Measurements from ENCODE around the gene ZDHHC22.

The ZDHHC22 gene

GRCh38 chr14:77128414-77128891 lies 13.1 kb downstream of the ZDHHC22 start:
- H3K36me3 ChIP-seq (ENCODE audit: control insufficient read depth in 2 of 2, insufficient read depth in 1 of 2, low read length in 2 of 2), result no peaks in the 10 kb centered on the region
- H3K9me3 ChIP-seq (ENCODE audit: control insufficient read depth, insufficient read depth, low read depth, low read length), result no peaks in the 10 kb centered on the region
- no peaks in the 10 kb centered on the region; the same call in 1 of the 2 replicates for H3K4me1 ChIP-seq (ENCODE audit: control insufficient read depth, insufficient read depth, low read length)
- H3K27ac ChIP-seq (ENCODE audit: extremely low read depth, low read depth, low read length), result no peak overlapping the region
- POLR2A ChIA-PET, result no interaction called here
- TF ChIP-seq ZNF391 (tag by site-specific recombination; IDR thresholded peaks at IDR 0.05; ENCODE audit: borderline replicate concordance, low read depth) (no peak), ZNF394 (tag by site-specific recombination; IDR thresholded peaks at IDR 0.05; ENCODE audit: borderline replicate concordance) (peak; percentile 55; the same call in 1 of the 2 replicates), ZNF2 (tag by site-specific recombination; IDR thresholded peaks at IDR 0.05) (no peak), PRDM10 (tag by site-specific recombination; IDR thresholded peaks at IDR 0.05) (peak; percentile 76), ZNF202 (tag by site-specific recombination; IDR thresholded peaks at IDR 0.05; ENCODE audit: borderline replicate concordance) (no peak), ZSCAN5A (tag by site-specific recombination; IDR thresholded peaks at IDR 0.05) (no peak), SETDB1 (IDR thresholded peaks at IDR 0.05; ENCODE audit: insufficient read length, low read length) (no peak), REPIN1 (tag by site-specific recombination; IDR thresholded peaks at IDR 0.05; ENCODE audit: low read depth) (no peak), HOXD13 (CRISPR knock-in tag; IDR thresholded peaks at IDR 0.05; ENCODE audit: borderline replicate concordance) (no peak), PBX3 (CRISPR knock-in tag; IDR thresholded peaks at IDR 0.05) (no peak), GLIS2 (tag by site-specific recombination; IDR thresholded peaks at IDR 0.05) (no peak), ZNF776 (tag by site-specific recombination; IDR thresholded peaks at IDR 0.05; ENCODE audit: borderline replicate concordance) (no peak)
- CTCF ChIA-PET, result interaction anchor here (0.5 to 1.6 kb wide), 3 partner anchors 23 to 278 kb away, joined by 3 to 7 read pairs (median 3); no protein-coding TSS in a partner anchor
- H3K4me3 ChIP-seq (ENCODE audit: low read depth, low read length), result no peak overlapping the region

- peaks cover 0 to under 1% of the 10 kb centered on the region in 2 experiments; a peak in 1 of 3 replicates for H3K36me3 ChIP-seq (ENCODE audit: control insufficient read depth in 2 of 2, insufficient read depth in 1 of 2, low read length in 2 of 2)
- no peak overlapping the region for H3K27ac ChIP-seq (ENCODE audit: extremely low read depth, low read depth, low read length)
- no peaks in the 10 kb centered on the region; the same call in 1 of the 2 replicates for H3K4me1 ChIP-seq (ENCODE audit: control insufficient read depth, insufficient read depth, low read length)
- no peak overlapping the region for H3K4me3 ChIP-seq (ENCODE audit: low read depth, low read length)
- POLR2A ChIA-PET, result no interaction called here
- H3K9me3 ChIP-seq (ENCODE audit: control insufficient read depth, insufficient read depth, low read depth, low read length), result no peaks in the 10 kb centered on the region
- CTCF ChIA-PET, result interaction anchor here (0.7 to 1.6 kb wide), 8 partner anchors 13 to 258 kb away, joined by 3 to 4 read pairs (median 3); no protein-coding TSS in a partner anchor
- TF ChIP-seq ZBTB17 (tag by site-specific recombination; IDR thresholded peaks at IDR 0.05), result no peak
- TF ChIP-seq ZNF354C (tag by site-specific recombination; IDR thresholded peaks at IDR 0.05; ENCODE audit: borderline replicate concordance, low read depth), result no peak
- no peak for TF ChIP-seq WT1 (tag by site-specific recombination; IDR thresholded peaks at IDR 0.05)
- no peak for TF ChIP-seq ZNF701 (tag by site-specific recombination; IDR thresholded peaks at IDR 0.05)
- TF ChIP-seq ZNF596 (tag by site-specific recombination; IDR thresholded peaks at IDR 0.05), result no peak
- no peak for TF ChIP-seq ZNF274 (IDR thresholded peaks at IDR 0.05; ENCODE audit: low read length)
- no peak for TF ChIP-seq ZNF274 (tag by site-specific recombination; IDR thresholded peaks at IDR 0.05; ENCODE audit: borderline replicate concordance)
- no peak for TF ChIP-seq ZNF26 (tag by site-specific recombination; IDR thresholded peaks at IDR 0.05)
- TF ChIP-seq ZNF24 (tag by site-specific recombination; IDR thresholded peaks at IDR 0.05), result no peak
- TF ChIP-seq YY2 (tag by site-specific recombination; IDR thresholded peaks at IDR 0.05), result no peak
- TF ChIP-seq ZBTB8A (tag by site-specific recombination; IDR thresholded peaks at IDR 0.05), result no peak
- no peak for TF ChIP-seq HOXD13 (CRISPR knock-in tag; IDR thresholded peaks at IDR 0.05; ENCODE audit: borderline replicate concordance)
- TF ChIP-seq HOXC10 (CRISPR knock-in tag; IDR thresholded peaks at IDR 0.05), result no peak
- no peak for TF ChIP-seq ZNF138 (tag by site-specific recombination; IDR thresholded peaks at IDR 0.05; ENCODE audit: borderline replicate concordance)
- no peak for TF ChIP-seq ZBTB26 (tag by site-specific recombination; optimal IDR thresholded peaks at IDR 0.05)
Measured at GRCh38 chr14:77126461-77126990, 15.1 kb downstream of the ZDHHC22 start.
